Hematopoietic multipotent progenitor cell treated with erythropoietin and hydrocortisone succinate and interleukin-3 and kit ligand, for 8 days (in vitro differentiated cells): ENCODE data around the gene PPP1R14C.

ENCODE experiments used
- DNase-seq: peaks from one replicate; pipeline ENCODE4 v3.0.0-alpha.2; 2015

The PPP1R14C gene

DNA sequence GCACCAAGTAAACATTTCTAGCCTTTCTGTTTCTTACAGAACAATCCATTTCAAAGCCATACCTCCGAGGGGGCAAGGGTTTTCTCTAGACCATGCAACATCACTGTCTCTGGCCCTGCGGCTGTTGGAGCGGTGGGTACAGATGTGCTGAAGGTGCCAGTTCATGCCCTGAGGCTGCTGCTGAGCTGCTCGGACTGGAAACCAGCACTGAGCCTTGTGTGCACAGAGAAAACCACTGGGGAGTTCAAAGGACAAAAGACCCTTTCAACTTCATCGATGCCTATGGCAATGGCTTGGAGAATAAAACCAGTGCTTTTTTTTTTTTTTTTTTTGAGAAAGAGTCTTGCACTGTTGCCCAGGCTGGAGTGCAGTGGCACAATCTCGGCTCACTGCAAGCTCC, 132.6 kb downstream of the PPP1R14C start:
- no peak for DNase-seq

DNA sequence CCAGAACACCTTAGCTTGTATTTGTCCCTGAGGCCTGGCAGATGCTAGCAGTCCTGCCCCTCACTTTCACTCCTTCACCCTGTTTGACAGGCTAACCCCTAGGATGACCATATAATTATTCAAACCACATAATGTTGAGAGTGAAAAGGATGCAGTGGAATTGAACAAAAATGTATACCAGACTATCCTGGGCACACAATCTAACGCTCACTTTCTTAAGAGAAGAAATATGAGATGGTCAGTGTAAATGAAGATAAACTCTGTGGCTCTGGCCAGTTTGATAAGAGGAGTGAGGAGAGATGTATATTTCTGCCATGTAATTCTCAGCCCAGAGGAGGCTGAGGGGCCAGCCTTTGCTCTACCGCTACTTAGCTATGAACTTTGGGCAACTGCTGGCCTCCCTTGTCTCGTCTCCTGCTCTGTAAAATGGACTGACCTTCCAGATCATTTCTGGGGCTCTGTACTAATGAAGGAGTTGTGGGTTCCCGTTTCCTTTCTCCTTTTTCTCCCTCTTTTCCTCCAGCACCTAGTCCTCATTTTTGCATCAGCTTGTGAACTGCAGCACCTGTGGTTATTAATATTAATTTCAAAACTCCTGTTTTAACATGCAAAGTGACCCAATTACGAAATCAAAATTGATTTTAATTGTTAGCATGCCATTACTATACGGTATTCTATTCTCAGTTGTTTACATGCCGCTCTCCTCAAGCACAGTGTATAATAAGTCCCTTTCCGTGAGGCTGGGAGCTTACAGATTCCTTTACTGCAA, 133.5 kb downstream of the PPP1R14C start:
- no peak for DNase-seq

DNA sequence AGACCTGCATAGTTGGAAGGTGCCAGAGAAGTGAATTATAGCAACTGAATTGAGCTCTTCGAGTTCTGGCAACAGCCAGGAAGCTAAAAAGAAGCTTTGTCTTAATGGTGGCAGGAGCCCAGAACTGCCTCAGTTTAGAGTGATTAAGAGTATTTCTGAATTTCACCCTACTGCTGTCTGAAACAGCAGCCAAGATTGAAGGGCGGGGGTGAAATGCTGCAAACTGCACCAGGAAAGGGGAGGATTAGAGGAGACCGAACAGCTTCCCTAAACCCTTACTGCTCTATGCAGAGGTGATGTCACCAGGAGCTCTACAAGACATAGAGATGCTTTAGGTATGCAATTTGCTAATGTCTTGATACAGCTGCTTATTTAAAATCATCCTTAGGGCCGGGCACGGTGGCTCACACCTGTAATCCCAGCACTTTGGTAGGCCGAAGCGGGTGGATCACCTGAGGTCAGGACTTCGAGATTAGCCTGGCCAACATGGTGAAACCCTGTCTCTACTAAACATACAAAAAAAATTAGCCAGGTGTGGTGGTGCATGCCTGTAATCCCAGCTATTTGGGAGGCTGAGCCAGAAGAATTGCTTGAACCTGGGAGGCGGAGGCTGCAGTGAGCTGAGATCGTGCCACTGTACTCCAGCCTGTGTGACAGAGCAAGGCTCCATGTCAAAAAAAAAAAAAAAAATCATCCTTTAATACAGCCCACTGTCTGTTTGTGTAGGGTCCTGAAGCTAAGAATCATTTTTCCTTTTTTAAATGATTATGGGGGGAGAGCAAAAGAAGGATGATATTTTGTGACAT, 134.3 kb downstream of the PPP1R14C start:
- DNase-seq: no peak

DNA sequence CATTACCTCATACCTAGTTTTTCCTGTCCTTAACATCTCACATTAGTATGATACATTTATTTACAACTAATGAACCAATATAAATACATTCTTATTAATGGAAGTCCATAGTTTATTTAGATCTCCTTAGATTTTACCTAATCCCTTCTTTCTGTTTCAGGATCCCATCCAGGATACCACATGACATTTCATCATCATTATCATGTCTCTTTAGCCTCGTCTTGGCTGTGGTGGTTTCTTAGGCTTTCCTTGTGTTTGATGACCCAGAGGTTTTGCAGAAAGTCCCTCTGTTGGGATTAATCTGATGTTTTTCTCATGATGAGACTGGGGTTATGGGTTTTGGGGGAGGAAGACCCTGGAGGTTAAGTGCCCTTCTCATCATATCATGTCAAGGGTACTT, 136.7 kb downstream of the PPP1R14C start:
- DNase-seq: no peak

DNA sequence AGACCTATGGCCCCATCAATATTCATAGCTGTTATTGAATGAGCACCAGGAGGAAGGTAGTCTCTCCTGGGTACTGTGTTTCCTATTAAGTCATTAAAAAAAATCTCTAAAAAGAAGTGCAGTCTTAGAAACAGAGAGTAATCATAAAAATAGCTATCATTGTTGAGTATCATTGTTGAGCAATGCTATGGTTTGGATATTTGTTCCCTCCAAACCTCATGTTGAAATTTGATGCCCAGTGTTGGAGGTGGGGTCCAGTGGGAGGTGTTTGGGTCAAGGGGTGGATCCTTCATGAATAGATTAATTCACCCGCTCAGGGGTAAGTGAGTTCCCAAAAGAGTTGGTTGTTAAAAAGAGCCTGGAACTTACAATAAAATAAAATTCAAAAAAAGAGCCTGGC, 137.9 kb downstream of the PPP1R14C start:
- no peak for DNase-seq

DNA sequence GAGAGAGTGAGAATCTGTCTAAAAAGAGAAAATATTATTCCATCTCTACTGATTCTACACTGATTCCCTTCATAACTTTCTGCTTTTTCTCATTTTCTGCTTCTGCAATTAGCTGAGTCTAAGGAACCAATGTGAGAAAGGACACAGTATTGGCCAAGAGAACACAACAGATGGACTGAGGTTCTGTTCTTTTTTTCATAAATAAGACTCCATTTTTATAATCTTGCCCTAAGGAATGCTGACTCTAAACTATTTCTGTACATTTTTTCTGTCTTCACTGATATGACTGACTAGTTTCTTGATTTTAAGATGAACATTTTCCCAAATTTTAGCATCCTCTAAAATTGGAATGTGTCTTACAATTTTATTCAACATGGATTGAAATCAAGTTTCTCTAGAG, 138.9 kb downstream of the PPP1R14C start:
- no peak for DNase-seq

DNA sequence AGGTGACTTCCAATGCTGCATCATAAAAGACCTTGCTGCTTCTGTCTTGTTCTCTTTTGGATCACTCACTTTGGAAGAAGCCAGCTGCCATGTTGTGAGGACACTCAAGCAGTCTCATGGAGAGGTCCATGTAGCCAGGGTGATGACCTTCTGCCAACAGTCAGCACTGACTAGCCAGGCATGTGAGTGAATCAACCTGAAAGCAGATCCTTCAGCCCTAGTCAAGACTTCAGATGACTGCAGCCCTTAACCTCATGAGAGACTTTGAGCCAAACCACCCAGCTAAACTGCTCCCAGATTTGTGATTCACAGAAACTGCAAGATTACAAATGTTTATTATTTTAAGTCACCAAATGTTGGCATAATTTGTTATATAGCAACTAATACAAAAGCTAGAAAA, 140.0 kb downstream of the PPP1R14C start:
- no peak for DNase-seq

DNA sequence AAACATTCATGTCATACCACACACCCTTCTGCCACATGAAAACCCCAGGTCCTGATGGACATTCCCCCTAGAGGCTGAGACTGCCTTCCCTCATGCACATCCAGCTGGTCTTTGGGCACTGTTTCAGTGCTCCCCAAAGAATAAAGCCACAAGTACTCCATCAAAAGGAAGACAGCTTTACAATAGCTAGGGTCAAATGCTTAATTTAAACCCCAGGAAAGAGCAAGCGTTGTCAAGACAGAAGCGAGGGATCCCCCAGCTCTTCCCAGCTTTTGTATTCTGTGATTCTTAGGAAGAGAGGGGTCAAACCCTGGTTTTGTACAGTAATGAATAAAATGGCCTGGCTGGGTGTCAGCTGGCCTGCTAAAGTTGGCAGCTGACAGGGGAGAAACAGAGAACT, 143.6 kb downstream of the PPP1R14C start:
- no peak for DNase-seq

DNA sequence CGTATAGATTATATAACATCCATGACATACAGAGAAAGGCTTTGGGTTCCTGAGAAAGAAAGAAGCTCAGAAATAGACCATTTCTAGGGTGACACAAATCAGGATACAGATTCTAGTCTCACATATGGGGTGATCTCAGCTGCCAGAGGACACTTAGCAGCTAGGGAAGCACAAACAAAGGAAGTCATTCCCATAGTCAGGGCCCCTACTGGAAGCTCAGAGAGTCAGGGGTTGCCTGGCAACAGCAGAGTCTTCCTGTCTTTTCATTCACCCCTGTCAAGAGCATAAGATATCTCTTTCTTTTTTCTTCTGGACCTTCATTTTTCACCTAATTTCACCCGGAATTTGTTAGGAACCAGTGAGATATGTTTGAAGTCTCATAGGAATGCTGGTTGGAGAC, 144.1 kb downstream of the PPP1R14C start:
- DNase-seq: no peak

DNA sequence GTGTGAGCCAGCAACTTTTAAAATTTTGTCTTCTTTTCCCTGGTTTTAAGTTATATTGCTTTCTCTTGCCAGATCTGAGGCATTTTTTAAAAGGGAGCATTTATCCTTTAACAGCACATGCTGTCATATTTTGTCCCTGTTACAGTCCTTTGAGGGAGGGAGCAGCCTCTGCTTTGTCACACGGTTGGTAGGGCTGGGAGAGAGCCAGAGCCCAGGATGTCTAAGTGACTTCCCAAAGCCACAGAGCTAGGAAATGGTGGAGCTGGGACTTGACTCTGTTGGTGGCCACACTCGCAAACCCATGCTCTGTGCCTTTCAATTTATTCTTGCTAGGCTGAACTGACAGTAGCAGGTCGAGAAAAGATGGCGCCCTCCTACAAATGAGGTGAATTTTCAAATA, 145.6 kb downstream of the PPP1R14C start:
- DNase-seq: no peak

DNA sequence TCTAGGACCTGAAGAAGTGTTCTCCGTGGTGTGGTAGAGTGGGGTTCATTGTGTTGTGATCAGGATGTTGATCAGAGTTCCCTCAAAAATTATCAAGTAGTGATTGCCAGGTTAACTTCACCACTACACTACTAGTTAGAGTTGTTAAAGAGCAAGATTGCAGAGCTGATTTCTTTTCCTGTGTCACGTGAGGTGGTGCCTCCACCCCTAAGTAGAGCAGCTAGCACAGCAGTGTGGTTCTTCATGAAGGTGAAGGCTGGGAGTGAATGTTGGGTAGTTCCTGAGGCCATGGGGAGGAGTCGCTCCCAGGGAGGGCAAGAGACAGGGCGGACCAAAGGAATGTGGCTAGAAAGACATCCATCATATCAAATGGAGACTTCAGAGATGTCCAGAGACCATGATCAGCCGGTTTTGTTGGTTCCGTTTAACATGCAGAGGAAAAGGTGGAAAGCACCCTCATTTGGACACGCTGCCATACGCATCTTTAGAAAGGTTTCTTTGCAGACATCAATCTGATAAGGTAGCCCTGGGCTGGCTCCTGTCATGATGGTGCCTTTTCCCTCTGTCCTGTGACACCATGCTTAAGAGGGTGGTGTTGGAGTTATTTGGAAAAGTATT, 146.7 kb downstream of the PPP1R14C start:
- no peak for DNase-seq

DNA sequence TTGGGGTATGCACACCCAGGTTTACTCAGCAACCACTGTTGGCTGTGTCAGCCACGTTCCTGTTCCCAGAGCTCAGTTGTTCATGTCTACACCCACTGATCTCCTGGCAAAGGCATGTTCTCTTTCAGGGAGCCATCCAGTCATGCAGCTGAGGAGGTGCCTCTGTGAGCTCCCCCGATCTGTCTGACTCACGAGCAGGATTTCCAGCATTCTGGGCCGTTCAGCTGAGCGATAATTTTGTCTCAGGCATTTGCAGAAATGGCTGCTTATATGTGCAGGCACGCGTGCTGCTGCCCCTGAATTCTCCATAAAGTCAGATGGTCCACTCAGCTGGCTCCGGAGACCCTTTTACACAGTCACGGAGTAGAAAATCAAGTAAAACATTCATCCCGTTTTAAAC, 147.6 kb downstream of the PPP1R14C start:
- DNase-seq: no peak

DNA sequence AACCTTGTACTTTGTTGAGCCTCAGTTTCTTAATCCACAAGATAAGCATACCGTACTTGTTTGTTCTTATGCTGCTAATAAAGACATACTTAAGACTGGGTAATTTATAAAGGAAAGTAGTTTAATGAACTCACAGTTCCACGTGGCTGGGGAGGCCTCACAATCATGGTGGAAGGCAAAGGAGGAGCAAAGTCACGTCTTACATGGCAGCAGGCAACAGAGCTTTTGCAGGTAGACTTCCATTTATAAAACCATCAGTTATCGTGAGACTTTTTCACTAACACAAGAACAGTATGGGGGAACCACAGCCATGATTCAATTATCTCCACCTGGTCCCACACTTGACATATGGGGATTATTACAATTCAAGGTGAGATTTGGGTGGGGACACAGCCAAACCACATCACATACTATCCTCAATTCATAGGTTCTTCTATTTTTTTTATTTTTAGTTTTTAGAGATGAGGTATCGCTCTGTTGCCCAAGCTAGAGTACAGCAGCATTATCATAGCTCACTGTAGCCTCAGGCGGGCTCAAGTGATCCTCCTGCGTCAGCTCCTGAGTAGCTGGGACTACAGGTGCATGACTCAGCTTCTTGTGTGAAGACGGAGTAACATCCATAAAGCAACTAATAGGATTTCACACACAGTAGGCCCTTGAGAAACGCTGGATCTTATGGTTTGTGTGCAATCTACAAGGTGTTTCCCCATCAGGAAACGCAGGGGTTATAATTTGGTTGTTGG, 149.3 kb downstream of the PPP1R14C start:
- DNase-seq: no peak

DNA sequence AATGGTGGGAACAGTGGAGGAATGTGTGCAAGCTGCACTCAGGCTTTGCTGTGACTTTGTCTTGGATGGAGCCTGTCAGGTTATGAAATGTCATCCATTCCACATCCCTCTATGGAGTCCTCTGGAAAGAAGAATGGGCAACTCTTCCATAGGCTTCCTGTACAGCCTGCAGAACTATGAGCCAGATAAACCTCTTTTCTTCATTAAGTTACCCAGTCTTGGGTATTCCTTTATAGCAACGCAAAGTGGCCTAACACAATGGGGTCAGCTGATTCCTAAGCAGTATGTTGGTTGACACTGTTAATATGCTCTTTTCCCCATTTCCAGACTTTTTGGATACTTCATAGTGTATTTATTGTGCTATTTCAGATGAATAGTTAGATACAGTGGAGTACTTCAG, 150.2 kb downstream of the PPP1R14C start:
- no peak for DNase-seq

DNA sequence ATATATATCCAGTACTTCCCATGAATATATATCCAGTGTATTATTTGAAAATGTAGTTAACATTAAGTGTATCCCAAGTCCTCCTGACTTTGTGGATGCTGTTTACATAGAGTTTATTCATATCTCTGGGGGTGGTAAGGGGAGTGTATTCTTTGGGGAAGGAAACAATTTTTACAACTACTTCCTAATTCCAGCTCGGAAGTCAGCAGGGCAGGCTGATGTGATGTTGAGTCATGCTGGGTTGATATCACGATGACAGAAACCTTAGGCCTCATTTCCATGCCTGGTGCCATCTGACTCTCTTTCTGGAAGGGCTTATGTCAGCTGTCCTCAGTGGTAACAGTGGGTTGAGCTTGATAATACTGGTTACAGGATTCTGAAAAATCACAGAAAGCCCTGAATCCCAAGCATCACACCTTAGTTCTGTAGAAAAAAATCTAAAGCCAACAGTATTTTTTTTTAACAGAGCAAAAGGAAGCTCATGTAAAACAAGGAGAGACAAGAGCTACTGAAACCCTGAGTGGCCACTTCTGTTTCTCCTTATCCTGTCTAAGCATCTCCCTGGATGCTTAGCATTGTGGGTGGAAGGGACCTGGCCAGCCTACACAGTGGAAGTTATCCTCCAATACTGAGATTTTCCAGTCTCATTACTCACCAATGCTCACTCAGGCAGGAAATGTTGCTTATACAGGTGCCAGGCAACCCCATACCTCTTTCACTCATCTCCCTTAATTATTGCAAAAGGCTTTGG, 150.8 kb downstream of the PPP1R14C start:
- DNase-seq: no peak

DNA sequence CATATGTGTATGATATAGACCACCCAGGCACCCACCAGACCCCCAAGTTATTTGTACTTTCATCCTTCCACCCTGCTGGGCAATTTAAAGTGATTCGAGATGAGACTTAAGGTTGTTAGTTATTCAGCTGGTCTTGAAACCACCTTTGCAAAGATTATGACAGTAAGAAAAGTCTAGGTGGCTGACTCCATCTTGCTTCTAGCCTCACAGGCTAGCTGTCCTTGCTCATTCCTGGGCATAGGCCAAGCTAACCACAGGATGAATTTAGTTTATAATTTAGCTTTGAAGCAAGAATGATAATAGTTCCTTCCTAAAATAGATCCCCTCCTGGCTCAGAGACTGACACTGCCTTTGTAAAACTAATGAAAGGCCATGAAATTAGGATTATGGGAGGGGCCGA, 154.0 kb downstream of the PPP1R14C start:
- DNase-seq: no peak

DNA sequence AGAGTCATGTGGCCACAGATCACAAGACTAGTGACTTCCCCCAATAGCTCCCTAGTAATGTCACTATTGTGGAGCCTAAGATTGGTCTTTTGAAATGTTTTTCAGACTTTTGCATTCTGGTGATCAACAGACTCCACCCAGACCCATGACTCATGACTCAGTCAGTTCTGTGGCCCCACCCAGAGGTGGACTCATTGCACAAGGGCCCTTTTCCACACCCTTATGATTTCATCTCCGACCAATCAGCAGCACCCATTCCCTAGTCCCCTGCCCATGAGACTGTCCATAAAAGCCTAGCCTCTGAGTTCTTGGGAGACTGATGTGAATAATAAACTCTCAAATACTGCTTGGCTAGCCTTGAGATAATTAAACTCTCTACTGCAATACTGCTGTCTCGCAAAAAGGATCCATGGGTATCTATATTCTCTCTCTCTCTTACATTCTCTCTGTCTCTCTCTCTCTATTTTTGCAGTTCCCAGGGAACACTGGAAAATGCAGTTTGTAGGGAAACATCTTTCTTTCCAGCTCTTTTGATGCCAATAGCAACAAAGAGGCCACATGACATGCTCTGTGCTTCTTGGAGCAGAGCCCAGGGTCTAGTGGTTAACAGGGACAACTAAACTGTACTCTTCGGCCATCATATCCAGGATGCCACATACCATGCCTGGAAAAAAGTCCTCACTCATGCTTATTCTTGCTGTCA, 154.6 kb downstream of the PPP1R14C start:
- DNase-seq: peak; percentile 19

DNA sequence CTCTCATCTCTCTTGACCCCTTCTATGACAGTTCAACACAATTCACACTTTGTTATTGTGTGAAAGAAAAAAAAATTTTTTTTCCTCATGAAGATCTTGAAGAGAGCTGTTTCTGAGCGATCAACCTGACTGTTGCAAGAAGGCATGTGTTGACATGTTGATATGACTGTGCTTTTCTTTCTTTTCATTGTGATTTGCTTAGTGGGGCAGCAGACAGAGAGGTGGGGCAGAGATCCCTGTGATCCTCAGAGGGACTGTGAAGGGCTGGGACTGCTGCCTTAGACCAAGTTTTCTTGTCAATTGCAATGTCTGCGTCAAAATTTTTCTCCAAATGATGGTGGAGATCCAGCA, 155.2 kb downstream of the PPP1R14C start:
- no peak for DNase-seq

DNA sequence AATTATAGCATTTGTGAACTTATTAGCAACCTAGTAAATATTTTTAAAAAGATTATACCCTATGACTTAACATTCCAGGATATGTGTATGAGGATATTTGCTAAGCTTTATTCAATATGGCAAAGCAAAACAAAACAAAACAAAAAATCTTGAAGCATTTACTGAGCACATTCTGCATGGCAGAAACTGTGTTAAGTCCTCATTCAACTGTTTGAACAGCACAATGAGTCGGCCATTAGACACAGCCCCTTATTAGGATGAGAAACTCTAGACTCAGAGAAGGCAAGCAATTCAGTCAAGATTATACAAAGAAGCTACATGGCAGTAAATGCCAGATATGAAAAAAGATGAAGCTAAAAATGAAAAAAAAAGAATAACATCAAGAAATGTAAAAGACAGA, 155.8 kb downstream of the PPP1R14C start:
- no peak for DNase-seq
